ENCODE results near the gene RRAD. TPM values are rescaled to one million over a fixed set of nuclear protein-coding genes. Genes with fewer than 3 reads are reported as not detected.

Gene RRAD
- total and polyA plus RNA-seq, 4 donors: 0.14 to 0.61 (median 0.54) TPM

DNA sequence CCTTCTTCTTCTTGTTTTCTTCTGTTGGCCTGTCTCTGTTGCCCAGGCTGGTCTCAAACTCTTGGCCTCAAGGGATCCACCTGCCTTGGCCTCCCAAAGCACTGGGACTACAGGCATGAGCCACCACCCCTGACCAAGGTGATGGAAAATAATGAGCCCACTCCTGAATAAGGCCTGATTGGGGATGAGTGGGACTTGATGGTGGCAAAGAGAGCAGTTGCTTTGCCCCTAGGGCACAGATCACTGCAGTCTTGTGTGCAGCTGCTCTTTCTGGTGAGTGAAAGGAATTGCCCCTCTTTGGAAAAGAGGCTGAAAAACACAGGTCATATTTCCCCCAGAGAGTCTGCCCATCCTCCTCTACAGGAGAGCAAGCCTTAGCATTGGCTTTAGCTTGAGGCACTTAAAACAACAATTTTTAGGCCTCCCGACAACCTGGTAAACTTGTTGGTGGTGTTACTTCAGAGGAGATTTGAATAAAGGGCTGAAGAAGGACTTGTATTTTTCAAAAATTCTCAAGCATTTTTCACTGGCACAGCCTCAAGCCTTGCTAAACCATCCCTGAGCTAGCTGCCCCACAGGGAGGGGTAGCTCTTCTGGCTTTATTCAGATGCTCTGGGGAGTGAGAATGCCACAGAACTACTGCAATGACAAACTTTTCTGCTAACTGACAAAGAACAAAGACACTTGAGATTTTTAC, 51.1 kb downstream of the RRAD start:
- 89% methylated on average over 1 of the region's 1 CpG for WGBS
- no peak overlapping the region for H3K4me3 ChIP-seq (ENCODE audit: low read depth in 1 of 3, low read length in 3 of 3)
- no peak for DNase-seq (ENCODE audit: low spot score)
- H3K27me3 ChIP-seq (ENCODE audit: control insufficient read depth in 4 of 4, insufficient read depth in 4 of 4, low read length in 3 of 4): no peaks in the 10 kb centered on the region
- H3K9me3 ChIP-seq (ENCODE audit: control insufficient read depth in 4 of 4, low read length in 3 of 4): no peaks in the 10 kb centered on the region
- H3K27ac ChIP-seq (ENCODE audit: low read depth in 1 of 2, low read length in 2 of 2): no peak overlapping the region
- no peak overlapping the region for H3K9ac ChIP-seq (ENCODE audit: low read depth in 1 of 2, low read length in 2 of 2)
- H3K36me3 ChIP-seq (ENCODE audit: control insufficient read depth in 4 of 4, insufficient read depth in 3 of 4, low read depth in 1 of 4, low read length in 3 of 4): no peaks in the 10 kb centered on the region
- H3K4me1 ChIP-seq (ENCODE audit: control insufficient read depth in 4 of 4, insufficient read depth in 4 of 4, low read length in 3 of 4): peaks cover 0 to 12% (median 10%) of the 10 kb centered on the region in 4 donors
- TF ChIP-seq YY1 (IDR thresholded peaks at IDR 0.05) (no peak), JUND (IDR thresholded peaks at IDR 0.05) (no peak), RAD21 (IDR thresholded peaks at IDR 0.05) (no peak), HNF4A (conservative IDR thresholded peaks at IDR 0.05) (no peak), HNF4G (IDR thresholded peaks at IDR 0.05) (no peak), RXRA (IDR thresholded peaks at IDR 0.05) (no peak), TAF1 (conservative IDR thresholded peaks at IDR 0.05) (no peak), FOXA2 (IDR thresholded peaks at IDR 0.05) (no peak), SP1 (IDR thresholded peaks at IDR 0.05) (no peak), GABPA (IDR thresholded peaks at IDR 0.05 in 1 of 2, conservative IDR thresholded peaks at IDR 0.05 in 1 of 2) (no peak)
- TF ChIP-seq, protein P1, sequence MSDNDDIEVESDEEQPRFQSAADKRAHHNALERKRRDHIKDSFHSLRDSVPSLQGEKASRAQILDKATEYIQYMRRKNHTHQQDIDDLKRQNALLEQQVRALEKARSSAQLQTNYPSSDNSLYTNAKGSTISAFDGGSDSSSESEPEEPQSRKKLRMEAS (IDR thresholded peaks at IDR 0.05): no peak
- TF ChIP-seq, protein P2, sequence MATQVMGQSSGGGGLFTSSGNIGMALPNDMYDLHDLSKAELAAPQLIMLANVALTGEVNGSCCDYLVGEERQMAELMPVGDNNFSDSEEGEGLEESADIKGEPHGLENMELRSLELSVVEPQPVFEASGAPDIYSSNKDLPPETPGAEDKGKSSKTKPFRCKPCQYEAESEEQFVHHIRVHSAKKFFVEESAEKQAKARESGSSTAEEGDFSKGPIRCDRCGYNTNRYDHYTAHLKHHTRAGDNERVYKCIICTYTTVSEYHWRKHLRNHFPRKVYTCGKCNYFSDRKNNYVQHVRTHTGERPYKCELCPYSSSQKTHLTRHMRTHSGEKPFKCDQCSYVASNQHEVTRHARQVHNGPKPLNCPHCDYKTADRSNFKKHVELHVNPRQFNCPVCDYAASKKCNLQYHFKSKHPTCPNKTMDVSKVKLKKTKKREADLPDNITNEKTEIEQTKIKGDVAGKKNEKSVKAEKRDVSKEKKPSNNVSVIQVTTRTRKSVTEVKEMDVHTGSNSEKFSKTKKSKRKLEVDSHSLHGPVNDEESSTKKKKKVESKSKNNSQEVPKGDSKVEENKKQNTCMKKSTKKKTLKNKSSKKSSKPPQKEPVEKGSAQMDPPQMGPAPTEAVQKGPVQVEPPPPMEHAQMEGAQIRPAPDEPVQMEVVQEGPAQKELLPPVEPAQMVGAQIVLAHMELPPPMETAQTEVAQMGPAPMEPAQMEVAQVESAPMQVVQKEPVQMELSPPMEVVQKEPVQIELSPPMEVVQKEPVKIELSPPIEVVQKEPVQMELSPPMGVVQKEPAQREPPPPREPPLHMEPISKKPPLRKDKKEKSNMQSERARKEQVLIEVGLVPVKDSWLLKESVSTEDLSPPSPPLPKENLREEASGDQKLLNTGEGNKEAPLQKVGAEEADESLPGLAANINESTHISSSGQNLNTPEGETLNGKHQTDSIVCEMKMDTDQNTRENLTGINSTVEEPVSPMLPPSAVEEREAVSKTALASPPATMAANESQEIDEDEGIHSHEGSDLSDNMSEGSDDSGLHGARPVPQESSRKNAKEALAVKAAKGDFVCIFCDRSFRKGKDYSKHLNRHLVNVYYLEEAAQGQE (IDR thresholded peaks at IDR 0.05): no peak

DNA sequence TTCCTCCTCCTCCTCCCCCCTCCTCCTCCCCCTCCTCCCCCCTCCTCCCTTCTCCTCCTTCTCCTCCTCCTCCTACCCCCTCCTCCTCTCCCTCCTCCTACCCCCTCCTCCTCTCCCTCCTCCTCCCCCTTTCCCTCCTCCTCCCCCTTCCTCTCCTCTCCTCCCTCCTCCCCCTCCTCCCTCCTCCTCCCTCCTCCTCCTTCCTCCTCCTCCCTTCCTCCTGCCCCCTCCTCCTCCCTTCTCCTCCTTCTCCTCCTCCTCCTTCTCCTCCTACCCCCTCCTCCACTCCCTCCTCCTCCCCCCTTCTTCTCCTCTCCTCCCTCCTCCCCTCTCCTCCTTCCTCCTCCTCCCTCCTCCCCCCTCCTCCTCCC, 51.7 kb downstream of the RRAD start:
- no peak overlapping the region for H3K4me3 ChIP-seq (ENCODE audit: low read depth in 1 of 3, low read length in 3 of 3)
- no peak for DNase-seq (ENCODE audit: low spot score)
- H3K27me3 ChIP-seq (ENCODE audit: control insufficient read depth in 4 of 4, insufficient read depth in 4 of 4, low read length in 3 of 4): no peaks in the 10 kb centered on the region
- no peak overlapping the region for H3K27ac ChIP-seq (ENCODE audit: low read depth in 1 of 2, low read length in 2 of 2)
- H3K4me1 ChIP-seq (ENCODE audit: control insufficient read depth in 4 of 4, insufficient read depth in 4 of 4, low read length in 3 of 4): peaks cover 0 to 12% (median 10%) of the 10 kb centered on the region in 4 donors
- no peak for TF ChIP-seq NR2F2 (IDR thresholded peaks at IDR 0.05)
- TF ChIP-seq JUND (IDR thresholded peaks at IDR 0.05): no peak
- TF ChIP-seq FOXA1 (IDR thresholded peaks at IDR 0.05): no peak
- TF ChIP-seq RXRA (IDR thresholded peaks at IDR 0.05): no peak
- TF ChIP-seq, protein P3, sequence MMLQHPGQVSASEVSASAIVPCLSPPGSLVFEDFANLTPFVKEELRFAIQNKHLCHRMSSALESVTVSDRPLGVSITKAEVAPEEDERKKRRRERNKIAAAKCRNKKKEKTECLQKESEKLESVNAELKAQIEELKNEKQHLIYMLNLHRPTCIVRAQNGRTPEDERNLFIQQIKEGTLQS (IDR thresholded peaks at IDR 0.05): no peak
- H3K36me3 ChIP-seq (ENCODE audit: control insufficient read depth in 4 of 4, insufficient read depth in 3 of 4, low read depth in 1 of 4, low read length in 3 of 4): no peaks in the 10 kb centered on the region
- H3K9ac ChIP-seq (ENCODE audit: low read depth in 1 of 2, low read length in 2 of 2): no peak overlapping the region
- no peaks in the 10 kb centered on the region for H3K9me3 ChIP-seq (ENCODE audit: control insufficient read depth in 4 of 4, low read length in 3 of 4)

All from liver (tissue), 9 donors.